HG03064 (cell line): ENCODE data around the gene C1orf210.

ENCODE experiments used
- ATAC-seq: cut with Tn5 transposase; IDR thresholded peaks from one replicate; pipeline ENCODE4 v1.9.1; 2021; ENCODE audit warnings: low read depth; ENCODE audit not compliant: unreplicated experiment

C1orf210 gene

GRCh38 chr1:43296207-43296606 is 10.8 kb upstream of the C1orf210 start:
- no peak for ATAC-seq

DNA sequence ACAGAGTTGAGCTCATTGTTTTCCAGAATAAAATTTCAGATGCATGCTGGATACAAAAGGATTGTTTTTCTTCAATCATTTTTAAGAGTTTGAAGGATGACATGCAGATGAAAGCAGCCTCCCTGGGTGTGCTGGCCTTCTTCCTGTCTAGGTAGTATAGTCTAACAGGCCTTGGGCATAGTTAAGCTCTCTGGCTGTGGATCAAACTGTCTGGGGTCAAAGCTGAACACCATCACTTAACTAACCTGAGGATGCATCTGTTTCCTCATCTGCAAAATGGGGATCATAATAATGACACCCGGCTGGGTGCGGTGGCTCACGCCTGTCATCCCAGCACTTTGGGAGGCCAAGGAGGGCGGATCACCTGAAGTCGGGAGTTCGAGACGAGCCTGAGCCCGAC is 9.4 kb upstream of the C1orf210 start:
- no peak for ATAC-seq

DNA sequence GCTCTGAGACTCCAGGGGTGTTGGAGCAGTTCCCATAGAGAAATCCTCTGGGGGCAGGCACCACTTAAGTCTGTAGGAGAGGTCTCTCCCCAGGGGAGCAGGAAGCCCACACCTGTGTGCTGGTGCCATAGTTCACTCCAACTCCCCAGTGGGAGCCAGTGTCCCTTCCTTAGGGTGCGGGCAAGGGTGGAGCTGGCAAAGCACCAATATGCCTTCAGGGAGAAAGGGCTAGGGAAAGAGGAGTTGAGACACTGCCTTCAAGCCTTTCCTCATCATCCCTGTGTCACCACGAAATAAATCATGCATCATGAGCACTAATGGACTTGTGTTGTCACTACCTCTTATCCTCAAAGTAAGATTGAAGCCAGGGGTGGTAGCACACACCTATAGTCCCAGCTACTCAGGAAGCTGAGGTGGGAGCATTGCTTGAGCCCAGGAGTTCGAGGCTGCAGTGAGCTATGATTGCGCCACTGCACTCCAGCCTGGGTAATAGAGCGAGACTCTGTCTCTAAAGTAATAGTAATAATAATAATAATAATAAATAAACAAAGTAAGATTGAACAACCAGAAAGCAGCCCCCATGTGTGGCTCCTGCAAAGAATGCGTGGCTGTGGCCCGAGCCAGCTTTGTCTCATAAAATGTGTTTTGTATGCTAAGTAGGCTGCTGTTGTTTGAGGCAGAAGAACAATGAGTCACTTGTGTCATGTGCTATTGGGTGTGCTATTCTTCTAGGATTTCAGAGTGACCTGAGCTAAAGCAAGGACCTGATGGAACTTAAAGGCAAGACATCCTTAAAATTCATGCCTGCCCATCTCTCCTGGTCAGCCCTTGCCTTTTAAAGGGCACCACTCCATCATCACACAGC is 8.7 kb upstream of the C1orf210 start:
- no peak for ATAC-seq

- ATAC-seq = no peak
These were observed 7.8 kb upstream of the C1orf210 start for GRCh38 chr1:43293176-43293575.

DNA sequence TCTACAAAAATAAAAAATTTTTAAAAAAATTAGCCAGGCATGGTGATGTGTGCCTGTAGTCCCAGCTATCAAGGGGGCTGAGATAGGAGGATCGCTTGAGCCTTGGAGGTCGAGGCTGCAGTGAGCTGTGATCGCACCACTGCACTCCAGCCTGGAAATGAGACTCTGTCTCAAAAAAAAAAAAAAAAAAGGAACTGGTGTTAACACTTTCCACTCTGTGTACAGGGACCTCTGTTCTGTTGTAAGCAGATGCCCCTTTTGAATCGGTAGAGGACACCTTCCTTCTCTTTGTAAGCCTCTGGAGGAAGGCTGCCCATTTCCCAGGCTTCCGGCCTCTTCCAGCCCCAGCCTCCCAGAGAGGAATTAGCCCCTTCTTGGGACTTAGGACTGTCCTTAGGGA is 7.3 kb upstream of the C1orf210 start:
- no peak for ATAC-seq

GRCh38 chr1:43292216-43292615 is 6.8 kb upstream of the C1orf210 start:
- ATAC-seq = no peak

DNA sequence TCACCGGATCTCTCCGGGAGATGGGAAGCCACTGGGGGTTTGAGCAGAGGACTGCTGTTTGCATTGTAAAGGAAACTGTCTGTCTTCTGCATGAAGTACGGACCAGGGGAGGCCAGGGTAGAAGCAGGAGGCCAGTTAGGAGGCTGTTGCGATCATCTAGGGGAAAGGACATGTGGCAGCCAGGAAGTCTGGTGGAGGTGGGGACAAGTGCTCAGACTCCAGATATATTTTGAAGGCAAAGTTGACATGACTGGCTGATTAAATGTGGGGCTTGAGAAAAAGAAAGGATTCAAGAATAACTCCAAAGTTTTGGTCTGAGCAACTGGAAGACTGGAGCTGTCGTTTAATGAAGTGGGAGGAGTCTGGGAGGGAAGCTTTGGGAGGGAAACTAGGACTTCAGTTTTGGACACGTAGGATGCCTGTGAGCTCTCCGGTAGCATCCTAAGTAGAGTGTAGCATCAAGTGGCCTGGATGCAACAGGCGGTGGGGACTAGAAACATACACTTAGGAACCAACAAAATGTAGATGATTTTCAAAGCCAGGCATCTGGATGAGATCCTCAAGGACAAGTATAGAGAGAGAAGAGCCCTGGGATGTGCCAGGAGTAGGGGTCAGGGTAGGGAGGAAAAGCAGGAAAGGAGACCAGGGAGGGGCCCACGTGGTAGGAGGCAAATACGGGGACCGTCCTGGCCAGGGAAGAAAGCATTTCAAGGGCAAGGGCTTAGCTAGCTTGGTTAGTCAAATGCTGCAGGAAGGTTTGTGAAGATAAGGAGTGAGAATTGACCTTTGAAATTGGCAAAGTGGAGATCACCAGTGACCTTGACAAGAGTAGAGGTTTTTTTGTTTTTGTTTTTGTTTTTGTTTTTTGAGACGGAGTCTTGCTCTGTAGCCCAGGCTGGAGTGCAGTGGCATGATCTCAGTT is 3.7 kb upstream of the C1orf210 start:
- no peak for ATAC-seq

DNA sequence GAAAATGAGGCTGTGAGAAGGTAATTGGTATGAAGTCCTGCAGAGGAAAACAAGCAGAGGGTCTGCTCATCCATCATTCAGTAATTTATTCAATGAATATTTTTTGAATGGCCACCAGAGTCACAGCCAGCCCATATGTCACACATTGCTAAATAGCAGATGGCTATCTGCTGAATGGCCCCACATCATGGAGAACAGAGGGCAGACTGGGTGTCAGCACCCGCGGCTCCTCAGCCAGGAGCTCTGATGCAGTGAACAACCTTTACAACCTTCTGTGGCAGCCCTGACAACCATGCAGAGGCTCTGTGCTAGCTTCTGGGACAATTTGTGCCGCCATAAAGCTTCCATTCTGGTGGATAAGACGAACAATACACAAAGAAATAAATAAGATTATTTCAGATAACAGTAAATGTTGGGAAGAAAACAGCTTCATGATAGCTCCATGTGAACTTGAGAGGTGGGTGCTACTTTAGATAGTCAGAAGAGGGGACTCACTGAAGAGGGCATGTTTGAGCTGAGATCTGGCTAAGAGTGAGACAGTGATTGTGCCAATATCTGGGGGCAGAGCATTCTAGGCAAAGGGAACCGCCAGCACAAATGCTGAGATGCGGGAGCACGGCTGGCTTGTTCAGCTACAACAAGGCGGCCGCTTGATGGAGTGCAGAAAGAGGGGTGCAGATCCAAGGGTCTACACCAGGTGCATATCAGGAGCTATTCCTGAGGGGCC is 2.8 kb upstream of the C1orf210 start:
- no peak for ATAC-seq

DNA sequence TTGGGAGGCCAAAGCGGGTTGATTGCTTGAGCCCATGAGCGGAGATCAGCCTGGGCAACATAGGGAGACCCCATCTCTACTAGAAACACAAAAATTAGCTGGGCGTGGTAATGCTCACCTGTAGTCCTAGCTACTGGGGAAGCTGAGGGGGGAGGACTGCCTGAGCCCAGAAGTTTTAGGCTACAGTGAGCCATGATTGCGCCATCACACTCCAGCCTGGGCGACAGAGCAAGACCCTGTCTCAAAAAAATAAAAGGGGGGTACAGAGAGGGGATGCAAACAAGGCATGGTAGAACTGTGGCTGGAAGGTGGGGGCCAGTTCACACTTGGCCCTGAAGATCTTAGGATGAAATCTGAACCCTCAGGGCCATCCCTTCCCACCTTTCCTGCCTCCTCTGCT is 1.2 kb upstream of the C1orf210 start:
- ATAC-seq = no peak

DNA sequence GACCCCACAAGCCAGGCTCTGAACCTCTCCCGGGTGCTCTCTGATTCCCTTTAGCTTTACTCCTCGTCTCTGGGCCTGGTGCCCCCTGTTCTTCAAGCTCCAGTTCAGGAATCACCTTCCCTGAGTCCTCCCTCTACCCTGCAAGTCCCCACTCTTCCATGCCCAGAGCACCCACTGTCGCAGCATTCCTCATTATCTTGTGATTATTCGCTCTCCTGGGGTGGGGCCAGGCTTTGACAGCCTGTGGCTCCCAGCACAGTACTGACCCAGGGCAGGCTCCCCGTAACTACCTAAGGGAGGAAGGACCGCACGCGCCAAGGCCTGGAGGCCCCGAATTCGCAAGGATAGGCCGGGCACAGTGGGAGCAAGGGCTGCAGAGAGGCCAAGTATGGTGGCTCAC is 734 bp upstream of the C1orf210 start:
- no peak for ATAC-seq

DNA sequence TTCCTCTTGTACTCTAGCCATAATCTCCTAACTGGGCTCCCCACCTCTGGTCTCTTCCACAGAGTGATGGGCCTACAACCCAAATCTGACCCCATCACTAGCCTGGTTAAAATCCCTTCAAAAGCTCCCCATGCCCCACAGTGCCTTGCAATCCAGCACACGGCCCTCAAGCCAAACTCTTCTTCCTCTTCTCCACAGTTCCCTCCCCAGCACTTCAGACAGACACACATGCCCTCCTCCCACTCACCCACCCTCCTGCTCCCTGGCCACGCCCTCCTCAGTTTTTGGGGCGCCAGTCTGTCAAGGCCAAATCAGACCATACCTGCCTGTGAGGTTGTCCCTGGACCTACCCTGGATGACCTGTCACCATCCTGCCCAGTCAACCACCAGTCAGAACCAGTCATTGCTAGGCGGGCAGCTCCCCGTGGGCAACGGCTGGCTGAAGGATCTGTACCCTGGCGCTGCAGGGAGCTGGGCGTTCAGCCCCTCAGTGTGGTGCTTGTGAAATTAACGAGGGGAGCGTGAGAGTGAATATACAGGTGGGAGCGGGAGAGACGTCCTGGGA is 753 bp downstream of the C1orf210 start:
- ATAC-seq = no peak

GRCh38 chr1:43284065-43284464 is 1.3 kb downstream of the C1orf210 start:
- ATAC-seq = no peak

GRCh38 chr1:43282220-43283195 is 2.9 kb downstream of the C1orf210 start:
- no peak for ATAC-seq

DNA sequence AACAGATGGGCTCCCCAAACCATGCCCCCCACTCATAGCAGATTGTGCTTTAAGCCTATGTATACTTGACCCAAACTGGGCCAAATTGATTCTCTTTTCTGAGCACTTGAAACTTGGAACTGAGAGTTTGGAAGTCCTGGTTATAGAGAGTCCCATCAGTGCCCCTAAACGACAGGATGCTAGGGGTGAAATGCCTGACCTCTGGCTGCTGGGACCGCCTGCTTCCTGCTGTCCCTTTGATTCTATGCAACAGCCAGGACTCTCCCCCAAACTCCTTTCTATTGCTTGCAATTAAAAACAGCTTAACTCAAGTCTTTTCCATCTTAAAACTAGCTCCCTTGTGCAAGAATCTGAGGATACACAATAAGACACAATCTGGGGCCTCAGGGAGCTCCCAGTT is 4.7 kb downstream of the C1orf210 start:
- ATAC-seq = no peak

- ATAC-seq = no peak
These were observed 5.7 kb downstream of the C1orf210 start for GRCh38 chr1:43279666-43280065.

GRCh38 chr1:43279161-43279560 is 6.2 kb downstream of the C1orf210 start:
- ATAC-seq = no peak

DNA sequence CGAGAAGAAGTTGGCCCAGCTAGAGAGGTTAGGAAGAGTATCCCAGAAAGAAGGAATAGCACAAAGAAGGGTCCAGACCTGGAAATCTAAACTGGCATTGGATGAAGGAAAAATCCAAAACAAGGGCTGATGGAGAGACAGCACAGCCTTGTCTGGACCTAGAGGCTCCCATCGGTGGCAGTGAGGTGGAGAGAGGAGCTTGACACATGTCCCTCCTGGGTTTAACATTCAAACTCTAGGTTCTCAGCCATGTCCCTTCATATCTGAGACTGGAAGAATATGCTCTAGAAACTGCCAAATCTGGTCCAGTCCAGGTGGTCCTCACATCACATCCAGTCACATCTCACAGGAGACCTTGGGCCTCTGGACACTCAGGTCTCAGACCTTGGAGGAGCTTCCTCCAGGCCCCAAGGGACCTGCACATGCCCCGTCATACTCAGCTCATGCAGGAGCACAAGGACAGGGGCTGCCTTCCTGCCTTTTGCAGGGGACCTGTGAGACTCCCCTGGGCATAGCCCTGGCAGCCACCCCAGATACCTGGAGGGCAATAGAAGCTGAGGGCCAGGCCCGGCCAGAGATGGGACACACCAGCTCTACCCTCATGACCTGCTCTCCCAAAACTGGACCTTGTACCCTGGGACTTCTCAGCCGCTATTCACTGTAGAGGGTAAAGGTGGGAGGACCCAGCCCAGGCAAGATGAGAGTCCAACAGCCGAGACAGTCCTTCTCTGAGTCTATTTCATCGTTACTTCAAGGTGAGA is 8.1 kb downstream of the C1orf210 start:
- ATAC-seq = no peak

GRCh38 chr1:43276673-43277072 is 8.7 kb downstream of the C1orf210 start:
- no peak for ATAC-seq
